GM10266 (cell line): ENCODE data around the gene GEMIN8.

Source experiments
- DNase-seq: peaks from one replicate; pipeline ENCODE4 v3.0.0; 2012; ENCODE audit errors: extremely low spot score
- TF ChIP-seq, protein P1 (sequence below): IDR thresholded peaks from 2 replicates; pipeline ENCODE4 v1.5.1; 2012; ENCODE audit warnings: mild to moderate bottlenecking, low read depth; ENCODE audit not compliant: control insufficient read depth, insufficient read depth; ENCODE audit errors: missing control alignments

Gene GEMIN8

GRCh38 chrX:14003876-14004425 is 25.7 kb downstream of the GEMIN8 start:
- TF ChIP-seq, protein P1, sequence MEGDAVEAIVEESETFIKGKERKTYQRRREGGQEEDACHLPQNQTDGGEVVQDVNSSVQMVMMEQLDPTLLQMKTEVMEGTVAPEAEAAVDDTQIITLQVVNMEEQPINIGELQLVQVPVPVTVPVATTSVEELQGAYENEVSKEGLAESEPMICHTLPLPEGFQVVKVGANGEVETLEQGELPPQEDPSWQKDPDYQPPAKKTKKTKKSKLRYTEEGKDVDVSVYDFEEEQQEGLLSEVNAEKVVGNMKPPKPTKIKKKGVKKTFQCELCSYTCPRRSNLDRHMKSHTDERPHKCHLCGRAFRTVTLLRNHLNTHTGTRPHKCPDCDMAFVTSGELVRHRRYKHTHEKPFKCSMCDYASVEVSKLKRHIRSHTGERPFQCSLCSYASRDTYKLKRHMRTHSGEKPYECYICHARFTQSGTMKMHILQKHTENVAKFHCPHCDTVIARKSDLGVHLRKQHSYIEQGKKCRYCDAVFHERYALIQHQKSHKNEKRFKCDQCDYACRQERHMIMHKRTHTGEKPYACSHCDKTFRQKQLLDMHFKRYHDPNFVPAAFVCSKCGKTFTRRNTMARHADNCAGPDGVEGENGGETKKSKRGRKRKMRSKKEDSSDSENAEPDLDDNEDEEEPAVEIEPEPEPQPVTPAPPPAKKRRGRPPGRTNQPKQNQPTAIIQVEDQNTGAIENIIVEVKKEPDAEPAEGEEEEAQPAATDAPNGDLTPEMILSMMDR, result no peak
- no peak for DNase-seq

DNA sequence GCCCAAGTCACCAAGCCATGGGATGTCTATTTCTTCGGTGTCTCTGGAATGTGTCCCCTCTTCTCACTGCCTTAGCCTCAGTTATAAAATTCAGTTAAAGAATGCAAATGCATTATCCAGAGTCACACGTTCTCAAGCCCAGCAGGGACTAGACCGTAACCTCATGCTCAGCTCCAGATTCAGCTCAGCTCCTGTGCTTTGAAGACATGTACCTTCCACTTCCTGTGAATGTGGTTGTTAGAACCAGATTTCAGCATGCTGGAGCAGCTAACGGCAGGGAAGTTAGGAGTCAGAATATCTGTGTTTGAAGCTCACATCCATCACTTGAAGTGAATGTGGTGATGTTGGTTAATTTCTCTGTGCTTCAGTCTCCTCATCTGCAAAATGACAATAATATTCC is 26.7 kb downstream of the GEMIN8 start:
- DNase-seq, result no peak
- TF ChIP-seq, protein P1, result no peak

GRCh38 chrX:13996650-13997049 is 33.0 kb downstream of the GEMIN8 start:
- DNase-seq, result no peak
- TF ChIP-seq, protein P1, result no peak

DNA sequence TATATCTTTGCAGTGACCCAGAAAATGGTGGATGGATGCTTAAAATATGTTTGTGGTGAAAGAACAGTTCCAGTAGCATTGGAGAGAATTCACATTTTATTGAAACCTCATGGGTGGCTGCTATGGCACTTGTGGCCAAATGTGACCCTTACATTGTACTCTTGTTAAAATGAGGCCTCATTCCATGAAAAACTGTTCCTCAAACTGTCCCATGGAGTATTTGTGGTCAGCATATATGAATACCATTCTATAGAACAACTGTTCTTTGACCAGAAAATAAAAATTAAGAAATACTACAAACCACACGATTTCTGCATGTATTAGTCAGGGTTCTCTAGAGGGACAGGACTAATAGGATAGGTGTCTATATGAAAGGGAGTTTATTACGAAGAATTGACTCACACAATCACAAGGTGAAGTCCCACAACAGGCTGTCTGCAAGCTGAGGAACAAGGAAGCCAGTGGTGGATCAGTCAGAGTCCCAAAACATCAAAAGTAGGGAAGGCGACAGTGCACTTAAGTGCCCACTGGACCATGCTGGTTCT is 35.1 kb downstream of the GEMIN8 start:
- TF ChIP-seq, protein P1, result no peak
- DNase-seq, result no peak

GRCh38 chrX:13994104-13994503 is 35.6 kb downstream of the GEMIN8 start:
- DNase-seq, result no peak
- TF ChIP-seq, protein P1, result no peak

- TF ChIP-seq, protein P1, result no peak
- no peak for DNase-seq
Measured at GRCh38 chrX:13990126-13990800, 39.4 kb downstream of the GEMIN8 start.

DNA sequence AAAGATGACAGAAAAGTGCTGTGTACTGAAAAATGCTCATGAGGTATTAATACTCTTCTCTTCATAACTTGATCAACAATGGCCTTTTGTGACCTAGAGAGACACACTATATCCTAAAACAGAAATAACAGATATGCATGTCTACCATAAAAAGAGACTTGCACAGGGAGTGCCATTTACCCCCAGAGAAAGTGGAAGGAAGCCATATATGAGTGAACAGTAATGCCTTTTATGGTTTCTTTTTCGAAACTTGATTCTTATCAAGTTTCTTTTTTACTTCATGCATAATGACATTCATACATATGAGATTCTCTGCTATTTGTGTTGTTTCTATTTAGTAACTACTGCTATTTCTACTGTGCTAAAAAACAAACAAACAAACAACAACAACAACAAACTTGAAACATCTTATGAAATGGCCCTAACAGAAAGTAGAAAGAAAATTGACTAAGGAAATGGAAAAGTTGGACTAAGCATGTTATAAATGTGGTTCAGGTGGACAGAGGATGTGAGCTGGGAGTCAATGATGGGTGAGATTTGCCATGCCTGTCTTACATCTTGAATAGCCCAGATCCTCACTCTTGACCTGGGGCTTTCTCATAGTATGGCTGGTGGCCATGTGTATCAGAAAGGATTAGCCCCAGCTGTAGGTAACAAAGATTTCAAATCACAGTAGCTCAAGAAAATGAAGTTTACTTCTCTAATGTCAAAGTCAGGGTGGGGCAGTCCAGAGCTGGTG is 43.8 kb downstream of the GEMIN8 start:
- TF ChIP-seq, protein P1, result no peak

More for the DNA sequence above, 43.8 kb downstream of the GEMIN8 start:
- DNase-seq, result peak; percentile 5
